ENCODE results near the gene JPH2.

Gene JPH2

DNA sequence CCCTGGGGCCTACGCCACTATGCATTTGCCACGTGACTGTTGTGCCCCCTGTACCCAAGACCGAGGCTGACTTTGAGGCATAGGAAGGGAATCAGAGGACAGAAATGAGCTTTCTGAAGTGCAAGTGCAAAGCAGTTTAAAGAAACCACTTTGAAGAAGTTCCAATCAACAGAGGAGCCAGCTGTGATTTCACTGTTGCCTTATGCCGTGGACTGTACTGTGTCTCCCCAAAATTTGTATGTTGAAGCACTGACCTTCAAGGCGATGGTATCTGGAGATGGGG, 111.1 kb downstream of the JPH2 start:
- DNase-seq (ENCODE audit: low read depth), result no peak
- no peak overlapping the region for H3K4me3 ChIP-seq (ENCODE audit: low read length)
- TF ChIP-seq CTCF (IDR thresholded peaks at IDR 0.05; ENCODE audit: insufficient read depth, low read depth, low read length, missing control alignments), result no peak

GRCh38 chr20:44075191-44075949, 111.6 kb downstream of the JPH2 start:
- TF ChIP-seq CTCF (IDR thresholded peaks at IDR 0.05; ENCODE audit: insufficient read depth, low read depth, low read length, missing control alignments), result no peak
- no peak overlapping the region for H3K4me3 ChIP-seq (ENCODE audit: low read length)
- DNase-seq (ENCODE audit: low read depth), result no peak

- H3K4me3 ChIP-seq (ENCODE audit: low read length), result no peak overlapping the region
- TF ChIP-seq CTCF (IDR thresholded peaks at IDR 0.05; ENCODE audit: insufficient read depth, low read depth, low read length, missing control alignments), result no peak
- DNase-seq (ENCODE audit: low read depth), result peak; percentile 58
These were observed 112.5 kb downstream of the JPH2 start for GRCh38 chr20:44074252-44075151.

- no peak for DNase-seq (ENCODE audit: low read depth)
- no peak overlapping the region for H3K4me3 ChIP-seq (ENCODE audit: low read length)
- no peak for TF ChIP-seq CTCF (IDR thresholded peaks at IDR 0.05; ENCODE audit: insufficient read depth, low read depth, low read length, missing control alignments)
These were observed 113.3 kb downstream of the JPH2 start for GRCh38 chr20:44073675-44074071.

GRCh38 chr20:44073011-44073674, 113.8 kb downstream of the JPH2 start:
- no peak for TF ChIP-seq CTCF (IDR thresholded peaks at IDR 0.05; ENCODE audit: insufficient read depth, low read depth, low read length, missing control alignments)
- no peak for DNase-seq (ENCODE audit: low read depth)
- H3K4me3 ChIP-seq (ENCODE audit: low read length), result no peak overlapping the region

- H3K4me3 ChIP-seq (ENCODE audit: low read length), result no peak overlapping the region
- no peak for TF ChIP-seq CTCF (IDR thresholded peaks at IDR 0.05; ENCODE audit: insufficient read depth, low read depth, low read length, missing control alignments)
- no peak for DNase-seq (ENCODE audit: low read depth)
These were observed 114.6 kb downstream of the JPH2 start for GRCh38 chr20:44072384-44072783.
